HepG2 (cell line): Measurements from ENCODE around the gene PHRF1. TPM values are rescaled to one million over a fixed set of nuclear protein-coding genes. Genes with fewer than 3 reads are reported as not detected.
A peak's percentile ranks its signal among the peaks of the same experiment; 100 is the strongest.

Experiments used
- ATAC-seq: fragments of 200-7000 bp; cut with Tn5 transposase; 3 replicates; pipeline ENCODE4 v1.9.1; 2020; ENCODE audit warnings: mild to moderate bottlenecking, moderate library complexity
- BruUV-seq: library from RNA; stranded (reverse); fragments of 400-500 nt; replicated peaks from 2 replicates; lab custom pipeline; 2021; lab: Mats Ljungman, UMichigan
- CTCF ChIA-PET: fragments of 300-600 bp; formaldehyde crosslinking; extraction: SDS; loops from one replicate; lab custom pipeline; 2021; ENCODE audit warnings: low total read pairs, inconsistent platforms, low intra/inter-chr PET ratio; lab: Yijun Ruan, JAX
- POLR2A ChIA-PET: fragments of 350-600 bp; sonication (Branson Sonifier 250); formaldehyde crosslinking; loops from one replicate; lab custom pipeline; 2020; ENCODE audit warnings: antibody characterized with exemption, inconsistent platforms; lab: Yijun Ruan, JAX
- DNase-seq: peaks from one replicate; pipeline ENCODE4 v3.0.0-alpha.2; 2015; ENCODE audit warnings: low spot score
- FAIRE-seq: peaks from 3 replicates; lab custom pipeline; 2011; peaks lifted over from hg19 to GRCh38; lab: Jason Lieb, UNC
- H2AFZ ChIP-seq: one replicate; pipeline ENCODE4 v1.6.1; 2011; ENCODE audit warnings: low read length, inconsistent platforms
- H3K27ac ChIP-seq: fragments of 300-600 bp; 3 replicates; pipeline ENCODE4 v1.8.0; 2011; ENCODE audit warnings: mixed run types, mild to moderate bottlenecking, mixed read lengths, low read length, inconsistent platforms; ENCODE audit not compliant: insufficient read depth; ENCODE audit errors: extremely low read length
- H3K27me3 ChIP-seq, 2 experiments: fragments of 200-600 bp in 1 of 2; 2 replicates in 1 of 2; 3 replicates in 1 of 2; pipeline versions ENCODE4 v1.6.0 to v1.8.0; 2011; ENCODE audit warnings: low read length in 2 of 2, mild to moderate bottlenecking in 2 of 2, moderate library complexity in 2 of 2, inconsistent platforms in 1 of 2; ENCODE audit not compliant: insufficient read depth in 2 of 2, control insufficient read depth in 1 of 2
- H3K36me3 ChIP-seq, 2 experiments: fragments of 200-600 bp in 1 of 2; replicated peaks in 1 of 2; 2 replicates in 1 of 2; 3 replicates in 1 of 2; pipeline versions ENCODE4 v1.5.1 to v1.8.0; 2011; ENCODE audit warnings: low read length in 2 of 2, inconsistent platforms in 1 of 2; ENCODE audit not compliant: insufficient read depth in 2 of 2, control insufficient read depth in 1 of 2
- H3K4me1 ChIP-seq: 2 replicates; pipeline ENCODE4 v1.5.1; 2012; ENCODE audit warnings: low read length, inconsistent platforms; ENCODE audit not compliant: insufficient read depth
- H3K4me2 ChIP-seq: 2 replicates; pipeline ENCODE4 v1.6.0; 2011; ENCODE audit warnings: low read depth, low read length, inconsistent platforms
- H3K4me3 ChIP-seq, 3 experiments: fragments of 200-600 bp in 1 of 3; sonication (generic), shearing (Covaris generic) in 1 of 3; replicated peaks in 1 of 3; 2 replicates each; pipeline ENCODE4 v1.5.1; 2011 to 2016; ENCODE audit warnings: low read length in 3 of 3, inconsistent platforms in 2 of 3, low read depth in 2 of 3, mild to moderate bottlenecking in 2 of 3, control low read depth in 1 of 3, mixed read lengths in 1 of 3; ENCODE audit not compliant: insufficient read depth in 1 of 3
- H3K79me2 ChIP-seq: one replicate; pipeline ENCODE4 v1.6.1; 2011; ENCODE audit warnings: low read length, inconsistent platforms; ENCODE audit not compliant: insufficient read depth
- H3K9ac ChIP-seq: 2 replicates; pipeline ENCODE4 v1.6.0; 2011; ENCODE audit warnings: mild to moderate bottlenecking, low read depth, low read length, inconsistent platforms; ENCODE audit not compliant: insufficient read depth
- H3K9me3 ChIP-seq: 2 replicates; pipeline ENCODE4 v1.5.1; 2012; ENCODE audit warnings: mild to moderate bottlenecking, low read length
- H4K20me1 ChIP-seq: 2 replicates; pipeline ENCODE4 v1.6.0; 2011; ENCODE audit warnings: inconsistent platforms, mild to moderate bottlenecking, low read length, moderate library complexity; ENCODE audit not compliant: insufficient read depth
- ELF3 ChIP-seq: IDR thresholded peaks from 2 replicates; pipeline ENCODE4 v1.6.1; 2016; ENCODE audit warnings: missing genetic modification reagents, missing compliant biosample characterization
- GABPA ChIP-seq, 2 experiments: IDR thresholded peaks; 2 replicates each; pipeline ENCODE4 v1.6.1; 2011 to 2016; ENCODE audit warnings: low read depth in 2 of 2, low read length in 1 of 2, missing biosample characterization in 1 of 2, missing genetic modification characterization in 1 of 2
- GMEB2 ChIP-seq: IDR thresholded peaks from 2 replicates; pipeline ENCODE4 v1.6.1; 2016; ENCODE audit warnings: missing biosample characterization, missing genetic modification reagents, low read depth
- HNF4A ChIP-seq: sonication (generic); formaldehyde crosslinking; IDR thresholded peaks from 2 replicates; pipeline ENCODE4 v1.4.0; 2020; ENCODE audit warnings: missing genetic modification reagents
- HNF4G ChIP-seq, 2 experiments: sonication (generic) in 1 of 2; formaldehyde crosslinking in 1 of 2; IDR thresholded peaks; 2 replicates each; pipeline versions ENCODE4 v1.4.0 to v1.6.1; 2011 to 2020; ENCODE audit warnings: borderline replicate concordance in 2 of 2, low read depth in 2 of 2, mild to moderate bottlenecking in 2 of 2, low read length in 1 of 2, missing genetic modification reagents in 1 of 2, moderate library complexity in 1 of 2
- PCBP1 ChIP-seq: fragments of 200-400 bp; formaldehyde crosslinking; IDR thresholded peaks from 2 replicates; pipeline ENCODE4 v1.6.1; 2017; ENCODE audit warnings: mild to moderate bottlenecking, low read depth, low read length, borderline replicate concordance
- PHF8 ChIP-seq: sonication (generic); formaldehyde crosslinking; IDR thresholded peaks from 2 replicates; pipeline ENCODE4 v1.5.0; 2020; ENCODE audit warnings: missing genetic modification reagents
- RBM22 ChIP-seq: fragments of 200-400 bp; formaldehyde crosslinking; optimal IDR thresholded peaks from 2 replicates; pipeline ENCODE3; 2017; ENCODE audit warnings: mild to moderate bottlenecking, low read length, moderate library complexity
- REPIN1 ChIP-seq: sonication (generic); formaldehyde crosslinking; IDR thresholded peaks from 2 replicates; pipeline ENCODE4 v1.8.0; 2022; ENCODE audit warnings: missing genetic modification reagents, low read depth, mild to moderate bottlenecking, borderline replicate concordance
- SATB2 ChIP-seq: sonication (generic); formaldehyde crosslinking; IDR thresholded peaks from 2 replicates; pipeline ENCODE4 v1.5.0; 2020; ENCODE audit warnings: missing genetic modification reagents
- SMARCE1 ChIP-seq: fragments of 450-650 bp; IDR thresholded peaks from 2 replicates; pipeline ENCODE4 v1.6.1; 2017; ENCODE audit warnings: borderline replicate concordance
- ZBTB20 ChIP-seq: sonication (generic); formaldehyde crosslinking; IDR thresholded peaks from 2 replicates; pipeline ENCODE4 v1.8.1; 2023; ENCODE audit warnings: missing genetic modification reagents, low read depth, mild to moderate bottlenecking, borderline replicate concordance
- ZNF468 ChIP-seq: sonication (generic); formaldehyde crosslinking; IDR thresholded peaks from 2 replicates; pipeline ENCODE4 v1.8.0; 2022; ENCODE audit warnings: mild to moderate bottlenecking, moderate library complexity, missing genetic modification reagents
- ZNF782 ChIP-seq: sonication (generic); formaldehyde crosslinking; IDR thresholded peaks from 2 replicates; pipeline ENCODE4 v1.4.0; 2020; ENCODE audit warnings: missing genetic modification reagents, mild to moderate bottlenecking, borderline replicate concordance
- ZSCAN12 ChIP-seq: sonication (generic); formaldehyde crosslinking; IDR thresholded peaks from 2 replicates; pipeline ENCODE4 v1.9.0; 2021; ENCODE audit warnings: mild to moderate bottlenecking, missing genetic modification reagents
- WGBS: methylation state at CpG from one replicate; pipeline ENCODE4 v1.1.6; 2017; ENCODE audit warnings: low lambda C conversion rate; 5-methylcytosine and 5-hydroxymethylcytosine counted together
- in situ Hi-C: cut with HindIII; loops from 2 replicates; pipeline ENCODE4 v1.10.0; 2017; ENCODE audit warnings: low pct_unique_long_range_greater_than_20kb; ENCODE audit not compliant: extremely low pct_ligation_motif_present
- intact Hi-C: fragments of 100-400 bp; cut with micrococcal nuclease; formaldehyde crosslinking; loops from one replicate; pipeline ENCODE4 v1.10.0; 2022; ENCODE audit not compliant: unreplicated experiment
- polyA plus RNA-seq, 8 experiments: library from polyadenylated mRNA; depleted of rRNA in 3 of 8; stranded (reverse) in 7 of 8; unstranded in 1 of 8; fragments of >200 nt; fragmentation: Illumina TruSeq in 4 of 8; extraction: Trizol in 4 of 8; gene quantifications; 2 replicates each; pipeline versions ENCODE4 v1.2.1 to v1.2.3, GENCODE V29; 2011 to 2016; ENCODE audit warnings: low read depth in 4 of 8, missing spikeins in 1 of 8, mixed read lengths in 1 of 8; ENCODE audit not compliant: insufficient read depth in 1 of 8
- total RNA-seq, 5 experiments: library from RNA; depleted of rRNA; stranded (reverse); fragments of >200 nt; fragmentation: Illumina TruSeq; extraction: Trizol; gene quantifications; 2 replicates each; pipeline ENCODE4 v1.2.3, GENCODE V29; 2016; ENCODE audit warnings: low read depth in 1 of 5
- TF ChIP-seq, protein P1 (sequence below): sonication (generic); formaldehyde crosslinking; IDR thresholded peaks from 2 replicates; pipeline ENCODE4 v1.5.0; 2020; ENCODE audit warnings: mild to moderate bottlenecking, missing genetic modification reagents, borderline replicate concordance

PHRF1 gene
- total and polyA plus RNA-seq, 2 of the 13 experiments (the other 11 are each of a cell fraction or from before 2014, with no cell fraction given): 8.2 to 16.7 TPM

- DNase-seq: peak; percentile 41
- no peak for FAIRE-seq
- CTCF ChIA-PET: no interaction called here
- Histone ChIP-seq H4K20me1 (peaks cover 16% of the 10 kb centered on the region; the same call in 1 of the 2 replicates), H3K4me1 (peaks cover 31% of the 10 kb centered on the region), H3K36me3 (no peaks in the 10 kb centered on the region; a peak in 1 of 5 replicates), H3K27me3 (no peaks in the 10 kb centered on the region), H3K4me2 (peak within 1 kb of the TSS; percentile 75), H3K9ac (peak within 1 kb of the TSS; percentile 52; the same call in 1 of the 2 replicates), H2AFZ (no peak within 1 kb of the TSS), H3K27ac (peak within 1 kb of the TSS; percentile 46), H3K4me3 (peak within 1 kb of the TSS; percentile 49 to 57 (median 53)), H3K79me2 (no peaks in the 10 kb centered on the region), H3K9me3 (no peaks in the 10 kb centered on the region)
- in situ Hi-C loops (loop anchor here (10.0 kb wide), 1 partner anchor 70 kb away; no protein-coding TSS in a partner anchor), intact Hi-C loops (no loop called here)
- WGBS: 7% methylated on average over 8 of the region's 33 CpGs
- ATAC-seq: peak; percentile 67
- BruUV-seq: no TSS peak
- POLR2A ChIA-PET: interaction anchor here (1.2 kb wide), 1 partner anchor 37 kb away, joined by 4 read pairs; no protein-coding TSS in a partner anchor
- TF ChIP-seq PCBP1: peak; percentile 37; the same call in 1 of the 2 replicates
- TF ChIP-seq, protein P1, sequence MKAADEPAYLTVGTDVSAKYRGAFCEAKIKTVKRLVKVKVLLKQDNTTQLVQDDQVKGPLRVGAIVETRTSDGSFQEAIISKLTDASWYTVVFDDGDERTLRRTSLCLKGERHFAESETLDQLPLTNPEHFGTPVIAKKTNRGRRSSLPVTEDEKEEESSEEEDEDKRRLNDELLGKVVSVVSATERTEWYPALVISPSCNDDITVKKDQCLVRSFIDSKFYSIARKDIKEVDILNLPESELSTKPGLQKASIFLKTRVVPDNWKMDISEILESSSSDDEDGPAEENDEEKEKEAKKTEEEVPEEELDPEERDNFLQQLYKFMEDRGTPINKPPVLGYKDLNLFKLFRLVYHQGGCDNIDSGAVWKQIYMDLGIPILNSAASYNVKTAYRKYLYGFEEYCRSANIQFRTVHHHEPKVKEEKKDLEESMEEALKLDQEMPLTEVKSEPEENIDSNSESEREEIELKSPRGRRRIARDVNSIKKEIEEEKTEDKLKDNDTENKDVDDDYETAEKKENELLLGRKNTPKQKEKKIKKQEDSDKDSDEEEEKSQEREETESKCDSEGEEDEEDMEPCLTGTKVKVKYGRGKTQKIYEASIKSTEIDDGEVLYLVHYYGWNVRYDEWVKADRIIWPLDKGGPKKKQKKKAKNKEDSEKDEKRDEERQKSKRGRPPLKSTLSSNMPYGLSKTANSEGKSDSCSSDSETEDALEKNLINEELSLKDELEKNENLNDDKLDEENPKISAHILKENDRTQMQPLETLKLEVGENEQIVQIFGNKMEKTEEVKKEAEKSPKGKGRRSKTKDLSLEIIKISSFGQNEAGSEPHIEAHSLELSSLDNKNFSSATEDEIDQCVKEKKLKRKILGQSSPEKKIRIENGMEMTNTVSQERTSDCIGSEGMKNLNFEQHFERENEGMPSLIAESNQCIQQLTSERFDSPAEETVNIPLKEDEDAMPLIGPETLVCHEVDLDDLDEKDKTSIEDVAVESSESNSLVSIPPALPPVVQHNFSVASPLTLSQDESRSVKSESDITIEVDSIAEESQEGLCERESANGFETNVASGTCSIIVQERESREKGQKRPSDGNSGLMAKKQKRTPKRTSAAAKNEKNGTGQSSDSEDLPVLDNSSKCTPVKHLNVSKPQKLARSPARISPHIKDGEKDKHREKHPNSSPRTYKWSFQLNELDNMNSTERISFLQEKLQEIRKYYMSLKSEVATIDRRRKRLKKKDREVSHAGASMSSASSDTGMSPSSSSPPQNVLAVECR (CRISPR knock-in tag): 0 out of 2 replicates have a peak, but pooled peaks have one; percentile 22
- TF ChIP-seq PHF8 (CRISPR knock-in tag): no peak
- TF ChIP-seq ZNF782 (CRISPR knock-in tag): no peak
- TF ChIP-seq RBM22: peak; percentile 5
- 0 out of 2 replicates have a peak, but pooled peaks have one; percentile 10 for TF ChIP-seq REPIN1 (CRISPR knock-in tag)
- TF ChIP-seq SATB2 (CRISPR knock-in tag): no peak
- peak; percentile 65 for TF ChIP-seq HNF4A (CRISPR knock-in tag)
- no peak for TF ChIP-seq ZBTB20 (CRISPR knock-in tag)
- TF ChIP-seq ZSCAN12 (CRISPR knock-in tag): no peak
- no peak for TF ChIP-seq GMEB2
- TF ChIP-seq SMARCE1: no peak
- no peak for TF ChIP-seq ZNF468 (CRISPR knock-in tag)
- TF ChIP-seq GABPA (IDR thresholded peaks at IDR 0.05; ENCODE audit: low read depth, low read length): no peak; the same call in 1 of the 2 replicates
- TF ChIP-seq GABPA (CRISPR knock-in tag; IDR thresholded peaks at IDR 0.05; ENCODE audit: low read depth): no peak
- TF ChIP-seq HNF4G (IDR thresholded peaks at IDR 0.05; ENCODE audit: borderline replicate concordance, low read depth, low read length): peak; percentile 82
- no peak; the same call in 1 of the 2 replicates for TF ChIP-seq HNF4G (CRISPR knock-in tag; IDR thresholded peaks at IDR 0.05; ENCODE audit: borderline replicate concordance, low read depth)
- no peak for TF ChIP-seq ELF3
Measured at GRCh38 chr11:624705-625635, 48.7 kb downstream of the PHRF1 start, which contains the start of gene CDHR5. TSS of gene CDHR5 (minus strand) at chr11:624955. CDS start at chr11:624902, 53 bp downstream.
